SU-DHL-6 (cell line): ENCODE measurements around the gene TSC2.

Source experiments
- H2AFZ ChIP-seq: fragments of 200-600 bp; sonication (generic); 2 replicates; pipeline ENCODE4 v1.6.1; 2014; ENCODE audit warnings: low read depth, mild to moderate bottlenecking, moderate library complexity, mixed read lengths, antibody characterized with exemption, low read length; ENCODE audit not compliant: severe bottlenecking
- H3F3A ChIP-seq: fragments of 200-600 bp; shearing (Covaris generic); 2 replicates; pipeline ENCODE4 v1.6.0; 2016; ENCODE audit warnings: antibody characterized with exemption, mild to moderate bottlenecking; ENCODE audit not compliant: insufficient read depth
- H3K27ac ChIP-seq: fragments of 200-600 bp; sonication (generic); 2 replicates; pipeline ENCODE4 v1.5.1; 2016; ENCODE audit warnings: low read depth, mild to moderate bottlenecking, low read length, moderate library complexity, mixed read lengths
- H3K27me3 ChIP-seq: fragments of 200-600 bp; sonication (generic), shearing (Covaris generic); 2 replicates; pipeline ENCODE4 v1.6.0; 2014; ENCODE audit warnings: mild to moderate bottlenecking, low read length
- H3K36me3 ChIP-seq: fragments of 200-600 bp; sonication (generic); 2 replicates; pipeline ENCODE4 v1.6.1; 2014; ENCODE audit warnings: mild to moderate bottlenecking, low read length, mixed read lengths
- H3K4me2 ChIP-seq: fragments of 300-600, 200-600 bp; shearing (Covaris generic), sonication (generic); 2 replicates; pipeline ENCODE4 v1.6.0; 2014; ENCODE audit warnings: low read length, low read depth, mild to moderate bottlenecking; ENCODE audit not compliant: poor library complexity, severe bottlenecking
- H3K4me3 ChIP-seq: fragments of 200-600 bp; sonication (generic); 2 replicates; pipeline ENCODE4 v1.5.1; 2014; ENCODE audit warnings: antibody characterized with exemption, low read length, mild to moderate bottlenecking, mixed read lengths; ENCODE audit not compliant: insufficient read depth, poor library complexity, severe bottlenecking
- H3K79me2 ChIP-seq: fragments of 200-600 bp; sonication (generic); 2 replicates; pipeline ENCODE4 v1.6.1; 2014; ENCODE audit warnings: mild to moderate bottlenecking, low read length, moderate library complexity; ENCODE audit not compliant: insufficient read depth
- H3K9ac ChIP-seq: fragments of 200-600 bp; sonication (generic); 2 replicates; pipeline ENCODE4 v1.7.0; 2014; ENCODE audit warnings: mild to moderate bottlenecking, low read length
- H3K9me2 ChIP-seq: fragments of 200-600 bp; sonication (generic); replicated peaks from 2 replicates; pipeline ENCODE4 v1.6.1; 2014; ENCODE audit warnings: low read length; ENCODE audit not compliant: insufficient read depth
- H3K9me3 ChIP-seq: fragments of 200-600 bp; sonication (generic); 2 replicates; pipeline ENCODE4 v1.6.1; 2014; ENCODE audit warnings: low read length, mixed read lengths; ENCODE audit not compliant: insufficient read depth
- H4K20me1 ChIP-seq: fragments of 200-600 bp; sonication (generic); 2 replicates; pipeline ENCODE4 v1.6.1; 2014; ENCODE audit warnings: low read depth, mild to moderate bottlenecking, antibody characterized with exemption, low read length, moderate library complexity, mixed read lengths
- EZH2phosphoT487 ChIP-seq: fragments of 200-600 bp; sonication (generic), shearing (Covaris generic); conservative IDR thresholded peaks from 2 replicates; pipeline ENCODE4 v1.6.1; 2018; ENCODE audit warnings: mild to moderate bottlenecking, antibody characterized with exemption, low read length, moderate library complexity, mixed read lengths
- TF ChIP-seq, protein P1 (sequence below): fragments of 200-600 bp; sonication (generic); IDR thresholded peaks from one replicate; pipeline ENCODE4 v1.5.1; 2017; ENCODE audit warnings: antibody characterized with exemption, mild to moderate bottlenecking, low read length, moderate library complexity; ENCODE audit not compliant: insufficient read depth, poor library complexity, severe bottlenecking

TSC2 gene

DNA sequence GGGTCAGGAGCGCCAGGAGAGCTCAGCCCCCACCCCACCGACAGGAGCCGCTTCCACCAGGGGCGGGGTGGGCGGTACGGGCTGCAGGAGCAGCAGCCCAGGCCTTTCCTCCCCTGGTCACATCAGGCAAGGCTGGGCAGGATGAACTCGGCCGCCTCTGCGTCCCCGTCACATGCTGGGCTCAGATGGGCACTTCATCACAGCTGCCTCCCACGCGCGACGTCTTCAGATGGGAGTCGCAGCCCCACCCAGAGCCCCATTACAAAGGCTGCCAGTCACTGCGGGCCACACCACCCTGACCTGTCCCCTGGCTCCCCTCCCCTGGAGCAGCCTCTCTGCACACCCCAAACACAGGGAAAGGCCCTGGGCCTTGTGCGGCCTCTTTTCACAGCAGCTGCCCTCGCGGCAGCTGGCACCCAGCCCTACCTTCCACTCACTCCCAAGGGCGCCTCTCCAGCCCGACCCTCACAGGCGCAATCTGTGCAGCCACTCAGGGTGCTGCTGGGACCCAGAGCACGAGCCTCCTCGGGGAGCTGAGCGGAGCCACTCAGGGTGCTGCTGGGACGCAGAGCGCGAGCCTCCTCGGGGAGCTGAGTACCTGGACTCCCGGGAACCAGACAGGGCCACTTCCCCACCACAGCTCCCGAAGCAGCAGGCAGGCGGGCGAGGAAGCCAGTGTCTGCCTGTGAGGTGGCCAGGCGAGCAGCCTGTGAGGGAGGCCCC is 42.8 kb upstream of the TSC2 start:
- H3K4me3 ChIP-seq, result no peak overlapping the region
- H3K9ac ChIP-seq, result no peak overlapping the region
- H3K27ac ChIP-seq, result no peak overlapping the region
- H4K20me1 ChIP-seq, result no peaks in the 10 kb centered on the region; the same call in 1 of the 2 replicates
- peaks cover 61% of the 10 kb centered on the region for H3K79me2 ChIP-seq
- H3K27me3 ChIP-seq, result no peaks in the 10 kb centered on the region
- 0 out of 2 replicates have a peak, but pooled peaks cover 3% of the 10 kb centered on the region for H3F3A ChIP-seq
- TF ChIP-seq, protein P1, sequence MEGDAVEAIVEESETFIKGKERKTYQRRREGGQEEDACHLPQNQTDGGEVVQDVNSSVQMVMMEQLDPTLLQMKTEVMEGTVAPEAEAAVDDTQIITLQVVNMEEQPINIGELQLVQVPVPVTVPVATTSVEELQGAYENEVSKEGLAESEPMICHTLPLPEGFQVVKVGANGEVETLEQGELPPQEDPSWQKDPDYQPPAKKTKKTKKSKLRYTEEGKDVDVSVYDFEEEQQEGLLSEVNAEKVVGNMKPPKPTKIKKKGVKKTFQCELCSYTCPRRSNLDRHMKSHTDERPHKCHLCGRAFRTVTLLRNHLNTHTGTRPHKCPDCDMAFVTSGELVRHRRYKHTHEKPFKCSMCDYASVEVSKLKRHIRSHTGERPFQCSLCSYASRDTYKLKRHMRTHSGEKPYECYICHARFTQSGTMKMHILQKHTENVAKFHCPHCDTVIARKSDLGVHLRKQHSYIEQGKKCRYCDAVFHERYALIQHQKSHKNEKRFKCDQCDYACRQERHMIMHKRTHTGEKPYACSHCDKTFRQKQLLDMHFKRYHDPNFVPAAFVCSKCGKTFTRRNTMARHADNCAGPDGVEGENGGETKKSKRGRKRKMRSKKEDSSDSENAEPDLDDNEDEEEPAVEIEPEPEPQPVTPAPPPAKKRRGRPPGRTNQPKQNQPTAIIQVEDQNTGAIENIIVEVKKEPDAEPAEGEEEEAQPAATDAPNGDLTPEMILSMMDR, result no peak
- TF ChIP-seq EZH2phosphoT487, result no peak
- H3K9me3 ChIP-seq, result no peaks in the 10 kb centered on the region
- no peak overlapping the region for H2AFZ ChIP-seq
- no peaks in the 10 kb centered on the region for H3K36me3 ChIP-seq
- no peaks in the 10 kb centered on the region for H3K9me2 ChIP-seq
- H3K4me2 ChIP-seq, result no peak overlapping the region

DNA sequence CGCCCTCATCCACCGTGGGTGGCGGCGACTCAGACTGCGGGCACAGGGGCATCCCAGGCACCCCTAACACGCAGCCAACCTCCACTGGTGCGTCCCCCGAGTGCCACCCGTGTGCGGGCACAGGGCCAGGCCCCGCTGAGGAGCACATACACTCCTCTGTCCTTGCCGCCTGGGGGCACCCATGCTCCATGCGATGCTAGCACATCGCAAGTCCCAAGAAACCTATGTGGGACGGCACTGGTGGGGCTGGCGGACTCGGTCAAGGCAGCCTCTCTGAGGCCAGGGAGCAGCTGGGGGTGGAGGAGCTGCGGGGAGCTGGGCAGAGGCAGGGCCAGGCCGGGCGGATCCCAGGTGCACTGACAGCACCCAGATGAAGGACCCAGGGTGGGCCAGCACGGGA is 42.1 kb upstream of the TSC2 start:
- H3K9ac ChIP-seq, result no peak overlapping the region
- H2AFZ ChIP-seq, result no peak overlapping the region
- H3K4me3 ChIP-seq, result no peak overlapping the region
- H3K79me2 ChIP-seq, result peaks cover 61% of the 10 kb centered on the region
- H4K20me1 ChIP-seq, result no peaks in the 10 kb centered on the region; the same call in 1 of the 2 replicates
- no peaks in the 10 kb centered on the region for H3K27me3 ChIP-seq
- H3K27ac ChIP-seq, result no peak overlapping the region
- no peaks in the 10 kb centered on the region for H3K9me3 ChIP-seq
- no peaks in the 10 kb centered on the region for H3K36me3 ChIP-seq
- no peak overlapping the region for H3K4me2 ChIP-seq
- 0 out of 2 replicates have a peak, but pooled peaks cover 3% of the 10 kb centered on the region for H3F3A ChIP-seq
- TF ChIP-seq, protein P1, result no peak
- no peak for TF ChIP-seq EZH2phosphoT487
- H3K9me2 ChIP-seq, result no peaks in the 10 kb centered on the region

DNA sequence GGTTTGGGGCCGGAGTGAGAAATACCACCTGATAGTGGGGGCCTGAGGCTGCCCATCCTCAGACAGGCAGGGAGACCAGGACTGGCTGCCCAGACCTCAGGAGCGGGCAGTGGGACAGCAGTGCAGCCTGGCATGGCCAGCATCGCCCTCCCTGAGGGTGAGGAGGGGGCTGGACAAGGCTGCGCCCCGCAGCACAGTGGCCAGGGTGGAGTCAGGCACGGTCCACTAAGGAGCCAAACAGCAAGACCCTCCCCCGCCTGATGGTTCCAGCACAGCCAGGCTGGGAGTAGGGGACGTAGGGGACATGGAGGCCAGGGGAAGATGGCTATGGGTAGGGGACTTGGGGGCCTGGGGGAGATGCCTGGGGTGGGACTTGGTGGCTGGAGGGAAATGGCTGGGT is 41.5 kb upstream of the TSC2 start:
- no peak overlapping the region for H3K27ac ChIP-seq
- H3F3A ChIP-seq, result 0 out of 2 replicates have a peak, but pooled peaks cover 3% of the 10 kb centered on the region
- no peaks in the 10 kb centered on the region for H3K36me3 ChIP-seq
- no peak overlapping the region for H3K9ac ChIP-seq
- H3K9me3 ChIP-seq, result no peaks in the 10 kb centered on the region
- H3K9me2 ChIP-seq, result no peaks in the 10 kb centered on the region
- H3K79me2 ChIP-seq, result peaks cover 61% of the 10 kb centered on the region
- H2AFZ ChIP-seq, result no peak overlapping the region
- no peaks in the 10 kb centered on the region for H3K27me3 ChIP-seq
- H3K4me2 ChIP-seq, result no peak overlapping the region
- no peaks in the 10 kb centered on the region; the same call in 1 of the 2 replicates for H4K20me1 ChIP-seq
- H3K4me3 ChIP-seq, result no peak overlapping the region
- no peak for TF ChIP-seq EZH2phosphoT487
- TF ChIP-seq, protein P1, result no peak
